Lower leg skin (tissue), 4 donors: Measurements from ENCODE around the gene ROR2. TPM values are rescaled to one million over a fixed set of nuclear protein-coding genes. Genes with fewer than 3 reads are reported as not detected.

Experiments used
- DNase-seq, 2 donors: peaks; one replicate each; pipeline ENCODE4 v3.0.0-alpha.2; 2019; ENCODE audit warnings: low spot score in 2 of 2
- H3K4me3 ChIP-seq: fragments of 200-600 bp; sonication (generic); 2 replicates; pipeline ENCODE4 v1.5.1; 2017; ENCODE audit warnings: mild to moderate bottlenecking, low read depth; ENCODE audit not compliant: poor library complexity, severe bottlenecking
- POLR2A ChIP-seq, 2 donors: fragments of 450-650 bp; IDR thresholded peaks; one replicate each; pipeline ENCODE4 v1.6.1; 2016 to 2017; ENCODE audit warnings: antibody characterized with exemption in 2 of 2, mild to moderate bottlenecking in 1 of 2, moderate library complexity in 1 of 2
- WGBS, 2 donors: methylation state at CpG; one replicate each; pipeline ENCODE4 v1.1.5; 2018; 5-methylcytosine and 5-hydroxymethylcytosine counted together
- intact Hi-C: fragments of 100-400 bp; cut with DNase I; formaldehyde crosslinking; loops from one replicate; pipeline ENCODE4 v1.15.0; 2023; ENCODE audit warnings: low total_unique reads
- total RNA-seq, 4 donors: library from RNA; depleted of rRNA; stranded (reverse); fragments of >200 nt; gene quantifications; one replicate each; pipeline ENCODE4 v1.1.0, GENCODE V29; 2016
- TF ChIP-seq, protein P1 (sequence below), 3 donors: fragments of 450-650 bp; IDR thresholded peaks; one replicate each; pipeline ENCODE4 v1.5.1; 2016; ENCODE audit warnings: antibody characterized with exemption in 3 of 3, mild to moderate bottlenecking in 3 of 3, moderate library complexity in 2 of 3

The ROR2 gene
- total RNA-seq, 4 donors from 2014 or later, result 2.3 to 8.7 (median 5.8) TPM

DNA sequence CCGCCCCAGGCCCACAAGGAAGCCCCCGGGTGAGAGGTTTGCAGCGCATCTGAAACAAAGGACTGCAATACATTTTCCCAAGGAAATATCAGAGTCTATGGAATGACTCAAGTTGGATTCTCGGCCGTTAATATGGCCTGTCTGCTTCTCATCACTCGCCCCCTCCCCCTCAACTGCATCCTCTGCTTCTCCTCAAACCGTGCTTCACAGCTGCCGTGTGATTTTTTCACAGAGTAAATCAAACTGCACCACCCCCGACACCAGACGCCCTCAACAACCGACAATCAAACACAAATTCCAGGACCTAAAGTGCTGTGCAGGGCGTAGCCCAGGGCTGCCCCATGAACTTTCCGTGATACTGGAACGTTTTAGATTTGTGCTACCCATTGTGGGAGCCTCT is 176.9 kb downstream of the ROR2 start:
- no peak overlapping the region for H3K4me3 ChIP-seq
- TF ChIP-seq POLR2A (IDR thresholded peaks at IDR 0.05), result no peak
- intact Hi-C loops, result loop anchor here (10.0 kb wide), 1 partner anchor 182 kb away; the partner anchor contains the start of gene ROR2
- WGBS, 2 donors, result 70 to 74% methylated on average over 14 of the region's 14 CpGs
- no peak for DNase-seq

DNA sequence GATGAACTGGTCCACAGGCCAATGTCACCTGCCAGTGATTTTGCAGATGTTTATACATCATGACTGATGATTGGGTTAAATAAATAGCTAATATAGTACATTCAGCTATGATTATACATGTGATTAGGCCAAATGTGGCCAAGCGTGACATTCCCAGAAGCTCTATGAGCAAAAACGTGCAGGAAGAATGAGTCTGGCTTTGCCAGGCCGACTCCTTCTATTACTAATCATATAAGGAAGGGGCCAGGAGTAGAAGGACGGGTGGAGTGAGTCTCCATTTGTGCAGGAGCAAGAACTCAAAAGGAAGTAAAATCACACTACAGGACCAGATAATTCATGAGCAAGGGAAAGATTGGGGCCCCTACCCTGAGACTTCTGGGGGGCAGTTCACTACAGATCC is 178.2 kb downstream of the ROR2 start:
- 44 to 63% methylated on average over 4 of the region's 4 CpGs for WGBS, 2 donors
- intact Hi-C loops, result loop anchor here (10.0 kb wide), 1 partner anchor 183 kb away; the partner anchor contains the start of gene ROR2
- DNase-seq, result no peak
- H3K4me3 ChIP-seq, result no peak overlapping the region
- TF ChIP-seq, protein P1, sequence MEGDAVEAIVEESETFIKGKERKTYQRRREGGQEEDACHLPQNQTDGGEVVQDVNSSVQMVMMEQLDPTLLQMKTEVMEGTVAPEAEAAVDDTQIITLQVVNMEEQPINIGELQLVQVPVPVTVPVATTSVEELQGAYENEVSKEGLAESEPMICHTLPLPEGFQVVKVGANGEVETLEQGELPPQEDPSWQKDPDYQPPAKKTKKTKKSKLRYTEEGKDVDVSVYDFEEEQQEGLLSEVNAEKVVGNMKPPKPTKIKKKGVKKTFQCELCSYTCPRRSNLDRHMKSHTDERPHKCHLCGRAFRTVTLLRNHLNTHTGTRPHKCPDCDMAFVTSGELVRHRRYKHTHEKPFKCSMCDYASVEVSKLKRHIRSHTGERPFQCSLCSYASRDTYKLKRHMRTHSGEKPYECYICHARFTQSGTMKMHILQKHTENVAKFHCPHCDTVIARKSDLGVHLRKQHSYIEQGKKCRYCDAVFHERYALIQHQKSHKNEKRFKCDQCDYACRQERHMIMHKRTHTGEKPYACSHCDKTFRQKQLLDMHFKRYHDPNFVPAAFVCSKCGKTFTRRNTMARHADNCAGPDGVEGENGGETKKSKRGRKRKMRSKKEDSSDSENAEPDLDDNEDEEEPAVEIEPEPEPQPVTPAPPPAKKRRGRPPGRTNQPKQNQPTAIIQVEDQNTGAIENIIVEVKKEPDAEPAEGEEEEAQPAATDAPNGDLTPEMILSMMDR (IDR thresholded peaks at IDR 0.05), result no peak
- no peak for TF ChIP-seq POLR2A (IDR thresholded peaks at IDR 0.05)

DNA sequence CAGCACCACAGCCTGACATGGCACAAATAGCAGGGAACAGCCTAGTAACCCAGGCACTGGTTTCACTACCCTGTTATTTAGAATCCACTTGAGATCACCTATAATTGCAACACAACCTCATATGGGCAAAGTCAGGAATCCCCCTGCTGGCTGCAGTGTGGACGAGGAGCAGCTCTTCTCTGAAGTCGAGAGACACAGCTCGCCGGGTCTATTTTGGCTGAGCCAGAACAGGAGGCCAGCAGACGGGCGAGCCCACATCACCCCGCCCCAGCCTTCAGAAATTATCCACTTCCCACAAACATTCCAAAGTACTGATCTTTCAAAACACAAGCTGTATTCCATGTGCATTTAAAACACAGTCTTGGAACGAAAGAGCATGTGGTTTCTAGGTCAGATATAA is 179.0 kb downstream of the ROR2 start:
- TF ChIP-seq, protein P1 (IDR thresholded peaks at IDR 0.05), result no peak
- TF ChIP-seq POLR2A (IDR thresholded peaks at IDR 0.05), result no peak
- no peak for DNase-seq
- H3K4me3 ChIP-seq, result no peak overlapping the region
- 16 to 32% methylated on average over 8 of the region's 8 CpGs for WGBS, 2 donors
- intact Hi-C loops, result loop anchor here (10.0 kb wide), 1 partner anchor 184 kb away; the partner anchor contains the start of gene ROR2

DNA sequence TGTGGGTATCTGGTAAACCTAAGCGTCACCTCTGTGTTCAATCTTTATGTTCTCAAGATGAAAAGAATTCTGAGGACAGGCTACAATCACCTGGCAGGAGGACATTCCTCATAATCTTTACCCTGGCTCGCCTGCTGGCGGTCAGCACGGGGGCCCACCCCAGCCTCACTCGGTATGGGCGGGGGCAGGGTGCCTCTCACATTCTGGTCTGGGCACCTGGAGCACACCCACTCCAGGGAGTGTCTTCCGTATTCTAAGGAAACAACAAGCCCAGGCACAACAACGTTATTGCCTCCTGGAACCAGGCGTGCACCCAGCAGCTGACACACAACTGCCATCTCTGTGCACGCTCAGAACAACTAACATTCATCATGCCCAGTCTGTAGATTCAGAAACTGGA is 179.8 kb downstream of the ROR2 start:
- no peak overlapping the region for H3K4me3 ChIP-seq
- intact Hi-C loops, result loop anchor here (10.0 kb wide), 1 partner anchor 185 kb away; the partner anchor contains the start of gene ROR2
- TF ChIP-seq POLR2A (IDR thresholded peaks at IDR 0.05), result no peak
- TF ChIP-seq, protein P1 (IDR thresholded peaks at IDR 0.05), result no peak
- 43 to 50% methylated on average over 10 of the region's 10 CpGs for WGBS, 2 donors
- DNase-seq, result no peak

DNA sequence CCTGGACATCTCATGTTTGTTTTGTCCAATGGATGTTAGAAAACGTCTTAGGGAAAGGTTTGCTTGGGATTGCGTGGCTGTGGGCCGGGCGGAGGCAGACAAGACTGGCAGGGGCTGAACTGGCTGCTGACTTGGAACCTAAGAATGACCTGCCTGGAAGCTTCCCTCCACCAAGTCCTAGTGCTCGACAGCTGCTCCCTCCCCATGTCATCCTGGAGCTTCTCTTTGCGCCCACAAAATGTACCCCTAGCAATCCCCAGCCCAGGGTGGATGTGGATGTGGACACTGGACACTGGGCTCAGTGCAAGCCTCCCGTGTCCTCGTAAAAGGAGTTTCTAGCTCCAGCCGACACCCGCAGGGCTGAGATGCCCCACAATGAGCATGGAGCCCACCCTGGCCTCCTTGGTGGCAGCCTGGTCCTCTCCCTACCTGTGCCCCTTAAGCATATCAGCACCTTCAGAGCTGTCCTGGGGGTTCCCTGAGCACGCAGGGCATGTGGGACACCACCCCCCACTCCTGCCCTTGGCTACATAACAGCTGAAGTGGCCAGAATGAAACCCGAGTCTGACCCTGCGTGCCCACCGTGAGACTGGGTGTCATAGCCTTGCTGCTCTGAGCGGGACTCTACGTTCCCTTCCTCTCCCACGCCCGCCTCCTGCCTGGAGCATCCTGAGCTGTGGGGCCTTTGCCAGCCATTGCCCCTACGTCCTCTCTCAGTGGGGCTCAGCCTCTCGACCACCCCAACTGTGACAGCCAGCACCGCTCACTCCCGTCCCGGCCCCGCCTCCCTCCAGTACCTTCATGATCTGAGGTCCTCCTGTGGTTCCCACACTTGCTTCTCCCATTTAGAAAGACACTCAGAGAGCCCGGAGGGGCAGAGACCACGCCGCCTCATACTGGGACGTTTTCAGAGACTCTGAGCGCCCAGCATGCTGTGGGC is 180.8 kb downstream of the ROR2 start:
- no peak for TF ChIP-seq POLR2A (IDR thresholded peaks at IDR 0.05)
- TF ChIP-seq, protein P1 (IDR thresholded peaks at IDR 0.05), result no peak
- no peak for DNase-seq
- intact Hi-C loops, result no loop called here
- WGBS, 2 donors, result 89 to 97% methylated on average over 29 of the region's 29 CpGs
- H3K4me3 ChIP-seq, result no peak overlapping the region

DNA sequence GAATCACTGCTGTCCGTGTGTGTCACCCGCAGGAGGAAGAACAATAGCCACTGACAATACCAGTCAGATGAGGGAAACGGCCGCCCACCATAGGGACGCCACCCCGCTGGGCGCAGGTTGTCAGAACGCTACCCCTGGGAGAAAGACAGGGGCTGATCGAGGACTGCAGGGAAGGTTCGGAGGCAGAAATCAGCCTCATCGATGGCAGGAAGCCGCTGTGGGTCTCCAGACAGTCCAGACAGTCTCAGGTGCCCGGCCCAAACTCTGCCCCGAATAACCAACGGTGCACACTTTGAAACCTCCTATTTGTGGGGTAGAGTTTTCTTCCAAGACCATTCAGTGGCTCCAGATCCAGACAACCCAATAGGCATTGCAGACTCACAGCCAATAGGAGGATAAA is 181.5 kb downstream of the ROR2 start:
- no peak for DNase-seq
- WGBS, 2 donors, result 84 to 86% methylated on average over 14 to 15 of the region's 15 CpGs
- intact Hi-C loops, result no loop called here
- no peak overlapping the region for H3K4me3 ChIP-seq
- no peak for TF ChIP-seq POLR2A (IDR thresholded peaks at IDR 0.05)
- TF ChIP-seq, protein P1 (IDR thresholded peaks at IDR 0.05), result no peak
